ENCODE results near the gene CRELD2. TPM values are rescaled to one million over a fixed set of nuclear protein-coding genes. Genes with fewer than 3 reads are reported as not detected.

The CRELD2 gene
- total and polyA plus RNA-seq, 2 of the 13 experiments (the other 11 are each of a cell fraction or from before 2014, with no cell fraction given), result 17.2 to 44.7 TPM

- no peak for TF ChIP-seq HNF1A (IDR thresholded peaks at IDR 0.05; ENCODE audit: low read depth)
- peak; percentile 50; the same call in 1 of the 2 replicates for TF ChIP-seq HNF1A (CRISPR knock-in tag; IDR thresholded peaks at IDR 0.05; ENCODE audit: borderline replicate concordance)
- TF ChIP-seq EP300 (IDR thresholded peaks at IDR 0.05; ENCODE audit: low read depth in 2 of 2, low read length in 2 of 2), result peak; percentile 78 to 86; a peak in 3 of 4 replicates
- TF ChIP-seq EP300 (CRISPR knock-in tag; IDR thresholded peaks at IDR 0.05; ENCODE audit: borderline replicate concordance), result peak; percentile 81
- peak; percentile 33; the same call in 1 of the 2 replicates for TF ChIP-seq ZNF580 (CRISPR knock-in tag; IDR thresholded peaks at IDR 0.05; ENCODE audit: borderline replicate concordance, low read depth)
- TF ChIP-seq ZZZ3 (CRISPR knock-in tag; IDR thresholded peaks at IDR 0.05; ENCODE audit: borderline replicate concordance), result peak; percentile 61; the same call in 1 of the 2 replicates
- TF ChIP-seq AGO2 (optimal IDR thresholded peaks at IDR 0.05; ENCODE audit: low read depth, low read length), result no peak
- 0 out of 2 replicates have a peak, but pooled peaks have one; percentile 70 for TF ChIP-seq ZNF713 (CRISPR knock-in tag; IDR thresholded peaks at IDR 0.05)
- TF ChIP-seq TAF1 (CRISPR knock-in tag; IDR thresholded peaks at IDR 0.05), result peak; percentile 76
- peak; percentile 66; the same call in 1 of the 2 replicates for TF ChIP-seq CSRNP1 (CRISPR knock-in tag; IDR thresholded peaks at IDR 0.05)
- peak; percentile 20; the same call in 1 of the 2 replicates for TF ChIP-seq NR2F6 (IDR thresholded peaks at IDR 0.05)
- peak; percentile 78 for TF ChIP-seq NR2F6 (CRISPR knock-in tag; IDR thresholded peaks at IDR 0.05)
- 0 out of 2 replicates have a peak, but pooled peaks have one; percentile 59 for TF ChIP-seq KDM4B (CRISPR knock-in tag; IDR thresholded peaks at IDR 0.05)
- peak; percentile 45; the same call in 1 of the 2 replicates for TF ChIP-seq POLR2AphosphoS5 (IDR thresholded peaks at IDR 0.05; ENCODE audit: low read depth, low read length)
- TF ChIP-seq ETV5 (CRISPR knock-in tag; IDR thresholded peaks at IDR 0.05; ENCODE audit: borderline replicate concordance), result peak; percentile 66
- TF ChIP-seq ZNF574 (CRISPR knock-in tag; IDR thresholded peaks at IDR 0.05), result peak; percentile 46; the same call in 1 of the 2 replicates
- TF ChIP-seq PATZ1 (CRISPR knock-in tag; IDR thresholded peaks at IDR 0.05), result peak; percentile 92
- 0 out of 2 replicates have a peak, but pooled peaks have one; percentile 57 for TF ChIP-seq SSRP1 (CRISPR knock-in tag; IDR thresholded peaks at IDR 0.05)
Observed at GRCh38 chr22:49942565-49943404, 24.4 kb downstream of the CRELD2 start (continued).

Data from HepG2 (cell line).